Activated CD4-positive, alpha-beta memory T cell treated with anti-CD3 and anti-CD28 coated beads for 36 hours (primary cell): ENCODE data around the gene RHNO1. TPM values are rescaled to one million over a fixed set of nuclear protein-coding genes. Genes with fewer than 3 reads are reported as not detected.

Experiments
- total RNA-seq, 2 experiments: library from RNA; stranded (reverse); gene quantifications; one replicate each; pipeline ENCODE4 v1.2.3, GENCODE V29; 2021

RHNO1 gene
- total RNA-seq, 2 experiments from 2014 or later: 68.0 to 80.2 TPM

Other genes starting within 250 kb of the RHNO1 start
- gene FKBP4, start 82.3 kb upstream of the RHNO1 start, total RNA-seq: 100 to 1,000 TPM; 144 to 153 TPM
- gene ITFG2, start 64.6 kb upstream of the RHNO1 start, total RNA-seq: 10 to 100 TPM; 18.9 to 21.6 TPM
- gene NRIP2, start 42.2 kb upstream of the RHNO1 start, total RNA-seq: not detected
- gene TEX52, start 20.2 kb upstream of the RHNO1 start, total RNA-seq: under 1 TPM in 1 of 2 experiments, not detected in 1; 0.19 TPM
- gene FOXM1, start within 50 bp of the RHNO1 start, total RNA-seq: 10 to 100 TPM; 79.3 to 80.0 TPM
- gene TULP3, start 13.7 kb downstream of the RHNO1 start, total RNA-seq: 1 to 10 TPM; 5.5 to 6.5 TPM
- gene TEAD4, start 82.2 kb downstream of the RHNO1 start, total RNA-seq: 1 to 10 TPM; 3.2 to 3.8 TPM
- gene TSPAN9, start 200.2 kb downstream of the RHNO1 start, total RNA-seq: 1 to 10 TPM in 1 of 2 experiments, under 1 TPM in 1; 0.87 to 1.2 TPM